HG03575 (cell line): Measurements from ENCODE around the gene SH3TC1.

Experiments
- ATAC-seq: cut with Tn5 transposase; IDR thresholded peaks from one replicate; pipeline ENCODE4 v1.9.1; 2021; ENCODE audit not compliant: unreplicated experiment, insufficient number of reproducible peaks, low FRiP score; ENCODE audit errors: extremely low read depth

The SH3TC1 gene

GRCh38 chr4:8278421-8279287, 79.6 kb downstream of the SH3TC1 start:
- ATAC-seq = no peak

- no peak for ATAC-seq
These were observed 80.4 kb downstream of the SH3TC1 start for GRCh38 chr4:8279321-8280157.

- no peak for ATAC-seq
These were observed 81.2 kb downstream of the SH3TC1 start for GRCh38 chr4:8280158-8280875.

GRCh38 chr4:8280876-8281440, 81.9 kb downstream of the SH3TC1 start:
- ATAC-seq = no peak

DNA sequence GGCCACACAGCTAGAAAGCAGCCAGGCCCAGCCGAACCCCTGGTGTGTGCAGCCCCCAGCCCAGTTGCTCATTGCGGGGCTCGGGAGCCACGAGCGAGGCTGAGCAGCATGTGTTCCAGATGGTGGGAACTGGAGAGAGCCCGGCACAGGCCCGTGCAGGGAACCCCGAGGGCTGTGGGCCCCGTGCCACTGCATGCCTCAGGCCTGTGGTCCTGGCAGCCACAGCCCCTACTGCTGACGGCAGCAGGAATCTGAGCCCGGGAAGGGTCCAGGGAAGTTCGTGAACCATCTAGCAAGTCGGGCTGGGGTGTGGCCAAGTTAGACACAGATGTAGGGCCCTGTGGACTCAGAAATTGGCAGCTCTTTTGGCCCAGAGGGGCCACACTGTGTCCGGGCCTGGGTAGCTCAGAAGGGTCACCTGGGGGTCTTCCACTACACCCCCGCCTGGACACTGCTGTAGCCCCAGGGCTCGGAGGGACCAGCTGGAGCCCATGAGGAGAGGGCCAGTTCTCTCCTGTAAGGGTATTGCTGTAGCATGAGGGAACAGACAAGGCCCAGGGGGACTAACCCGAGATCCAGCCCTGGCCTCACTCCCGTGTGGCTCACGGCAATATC, 82.5 kb downstream of the SH3TC1 start:
- ATAC-seq = no peak

GRCh38 chr4:8282134-8282641, 83.1 kb downstream of the SH3TC1 start:
- ATAC-seq = no peak

- no peak for ATAC-seq
These were observed 83.7 kb downstream of the SH3TC1 start for GRCh38 chr4:8282742-8283141.

DNA sequence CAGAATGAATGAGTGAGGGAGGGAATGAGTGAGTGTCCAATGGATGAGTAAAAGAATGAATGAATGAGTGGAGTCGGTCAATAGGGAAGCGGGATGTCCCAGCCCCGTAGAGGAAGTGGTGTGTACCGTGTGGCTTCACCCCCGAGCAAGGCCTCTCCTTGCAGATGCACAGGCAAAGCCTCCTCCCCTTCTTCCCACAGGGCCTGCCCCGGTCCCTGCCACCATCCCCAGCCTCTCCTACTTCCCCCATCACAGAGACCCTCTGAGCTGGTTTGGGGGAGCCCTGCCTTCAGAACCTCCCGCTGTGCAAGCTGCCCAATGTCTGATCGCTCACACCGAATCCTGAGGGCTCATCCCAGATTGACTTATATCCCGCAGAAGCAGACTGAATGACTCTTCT, 84.1 kb downstream of the SH3TC1 start:
- no peak for ATAC-seq

DNA sequence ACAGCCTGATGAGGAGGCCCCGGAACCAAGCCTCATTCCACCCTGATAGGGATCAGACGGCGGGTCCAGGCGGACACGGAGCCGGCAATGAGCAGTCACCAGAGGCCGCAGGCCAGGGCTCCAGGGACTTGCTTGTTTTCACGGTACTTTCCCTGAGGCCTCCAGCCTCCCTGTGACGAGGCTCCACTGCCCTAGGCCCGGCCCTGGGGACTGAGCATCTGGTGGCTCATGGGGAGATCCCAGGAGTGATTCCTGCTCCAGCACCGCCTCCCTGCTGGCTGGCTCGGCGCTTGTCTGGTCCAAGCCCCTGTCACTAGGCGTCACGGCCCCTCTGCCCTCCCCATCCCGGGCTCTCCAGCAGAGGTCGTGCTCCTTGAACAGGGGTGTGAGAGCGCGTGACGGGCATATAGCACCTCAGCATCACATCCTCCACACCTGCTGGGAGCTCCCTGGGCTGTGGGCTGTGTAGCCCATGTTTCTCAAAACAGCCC, 84.6 kb downstream of the SH3TC1 start:
- no peak for ATAC-seq

DNA sequence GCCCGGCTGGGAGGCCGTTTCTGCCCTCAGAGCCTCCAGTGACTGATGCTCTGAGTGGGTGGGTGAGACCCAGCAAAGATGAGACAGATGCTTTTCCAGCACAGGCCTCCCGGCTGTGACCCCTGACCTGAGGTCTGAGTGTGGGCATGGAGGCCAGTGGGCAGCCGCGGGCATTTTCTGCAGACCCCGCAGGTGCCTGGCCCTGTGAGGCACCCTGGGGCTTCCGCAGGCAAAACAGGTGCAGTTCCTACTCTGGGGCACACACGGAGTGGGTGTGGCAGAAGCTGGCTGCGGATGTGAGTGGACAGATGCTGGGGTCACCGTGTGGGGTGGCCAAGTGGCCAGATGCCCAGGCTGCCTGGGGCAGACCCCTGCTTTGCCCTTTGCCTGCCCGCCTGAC, 85.3 kb downstream of the SH3TC1 start:
- no peak for ATAC-seq

GRCh38 chr4:8285143-8285975, 86.3 kb downstream of the SH3TC1 start:
- ATAC-seq = no peak

- ATAC-seq = no peak
These were observed 87.1 kb downstream of the SH3TC1 start for GRCh38 chr4:8285976-8286718.

GRCh38 chr4:8286719-8287342, 87.7 kb downstream of the SH3TC1 start:
- ATAC-seq = no peak

DNA sequence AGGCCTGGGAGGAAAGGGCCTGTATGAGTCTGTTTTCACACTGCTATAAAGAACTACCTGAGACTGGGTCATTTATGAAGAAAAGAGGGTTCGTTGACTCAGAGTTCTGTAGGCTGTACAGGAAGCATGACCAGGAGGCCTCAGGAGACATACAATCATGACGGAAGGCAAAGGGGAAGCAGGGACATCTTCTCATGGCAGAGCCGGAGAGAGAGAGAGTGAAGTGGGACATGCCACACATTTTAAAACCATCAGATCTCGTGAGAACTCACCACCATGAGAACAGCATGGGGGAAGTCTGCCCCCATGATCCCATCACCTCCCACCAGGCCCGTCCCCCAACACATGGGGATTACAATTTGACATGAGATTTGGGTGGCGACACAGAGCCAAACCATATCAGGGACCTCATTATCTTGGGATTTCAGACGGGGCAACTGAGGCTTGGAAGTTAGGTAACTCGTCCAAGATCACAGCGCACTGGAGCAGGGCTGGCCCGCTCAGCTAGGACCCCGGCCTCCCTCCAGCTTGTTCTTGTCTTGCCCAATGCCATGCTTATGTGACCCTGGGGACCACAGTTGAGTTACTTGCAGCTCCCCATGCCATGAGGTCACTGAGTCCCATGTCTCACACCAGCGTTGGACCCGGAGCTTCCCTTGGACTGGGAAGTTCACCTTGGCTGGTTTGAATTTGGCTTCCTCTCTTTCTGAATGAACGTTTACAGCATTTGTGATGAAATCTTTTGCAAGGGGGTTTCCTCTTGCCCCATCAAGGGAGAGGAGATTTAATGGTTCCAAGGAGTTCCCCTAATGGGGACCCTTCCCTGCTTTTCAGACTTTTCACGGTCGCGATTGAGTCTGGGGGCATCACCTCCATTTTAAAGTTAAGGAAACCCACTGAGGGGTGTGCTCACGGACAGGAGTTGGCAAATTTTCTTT, 88.5 kb downstream of the SH3TC1 start:
- ATAC-seq = no peak

DNA sequence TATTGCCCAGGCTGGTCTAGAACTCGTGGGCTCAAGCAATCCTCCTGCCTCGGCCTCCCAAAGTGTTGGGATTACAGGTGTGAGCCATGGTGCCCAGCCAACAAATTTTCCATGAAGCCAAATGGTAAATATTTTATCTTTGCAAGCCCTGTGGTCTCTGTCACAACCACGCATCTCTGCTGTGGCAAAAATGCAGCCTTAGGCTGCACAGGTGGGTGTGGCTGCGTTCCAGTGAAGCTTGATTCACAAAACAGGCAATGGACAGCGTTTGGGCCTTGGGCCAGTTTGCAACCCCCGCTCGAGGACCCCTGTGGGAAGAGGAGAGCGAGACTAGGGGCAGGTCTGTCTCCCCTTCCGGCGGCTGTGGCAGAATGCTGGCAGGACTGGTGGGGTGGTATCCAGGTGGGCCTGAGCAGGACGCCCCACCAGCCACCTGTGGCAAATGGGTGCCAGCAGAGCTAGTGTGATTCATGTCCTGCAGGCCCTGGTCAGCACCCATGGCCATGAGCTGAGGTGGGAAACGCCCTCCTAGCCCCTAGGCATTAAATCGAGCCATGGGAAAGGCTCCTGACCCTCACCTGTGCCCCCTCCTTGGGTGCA, 90.2 kb downstream of the SH3TC1 start:
- ATAC-seq = no peak
